Endothelial cell of umbilical vein (primary cell): Measurements from ENCODE around the gene RTBDN. TPM values are rescaled to one million over a fixed set of nuclear protein-coding genes. Genes with fewer than 3 reads are reported as not detected.

ENCODE experiments used
- BruUV-seq: library from RNA; stranded (reverse); fragments of 400-500 nt; replicated peaks from 2 replicates; lab custom pipeline; 2021; lab: Mats Ljungman, UMichigan
- CTCF ChIA-PET: fragments of 300-600, 350-600 bp; sonication (Branson Sonifier 250); formaldehyde crosslinking; loops from one replicate; lab custom pipeline; 2021; ENCODE audit warnings: antibody characterized with exemption, inconsistent platforms; lab: Charles Lee
- POLR2A ChIA-PET: fragments of 300-600, 350-600 bp; sonication (Branson Sonifier 250); formaldehyde crosslinking; loops from one replicate; lab custom pipeline; 2021; ENCODE audit warnings: antibody characterized with exemption, inconsistent platforms; lab: Charles Lee
- DNase-seq: peaks from one replicate; pipeline ENCODE4 v3.0.0-alpha.2; 2011; ENCODE audit warnings: low read depth, low spot score
- FAIRE-seq: peaks from 2 replicates; lab custom pipeline; 2011; peaks lifted over from hg19 to GRCh38; lab: Jason Lieb, UNC
- H2AFZ ChIP-seq: 2 replicates; pipeline ENCODE4 v1.6.0; 2012; ENCODE audit warnings: low read depth, low read length, control low read depth, inconsistent platforms
- H3K27ac ChIP-seq: 2 replicates; pipeline ENCODE4 v1.5.1; 2011; ENCODE audit warnings: low read depth, mild to moderate bottlenecking, control low read depth, low read length, moderate library complexity; ENCODE audit not compliant: insufficient read depth
- H3K27me3 ChIP-seq, 2 experiments: 2 replicates each; pipeline versions ENCODE4 v1.6.0 to v1.6.1; 2011; ENCODE audit warnings: low read length in 2 of 2, mixed read lengths in 1 of 2; ENCODE audit not compliant: control insufficient read depth in 2 of 2, insufficient read depth in 2 of 2
- H3K36me3 ChIP-seq, 2 experiments: 2 replicates in 1 of 2; 3 replicates in 1 of 2; pipeline ENCODE4 v1.5.1; 2011; ENCODE audit warnings: low read length in 2 of 2, mild to moderate bottlenecking in 1 of 2, moderate library complexity in 1 of 2; ENCODE audit not compliant: control insufficient read depth in 2 of 2, insufficient read depth in 2 of 2; ENCODE audit errors: extremely low read depth in 1 of 2
- H3K4me1 ChIP-seq: 3 replicates; pipeline ENCODE4 v1.5.1; 2011; ENCODE audit warnings: mild to moderate bottlenecking, low read length; ENCODE audit not compliant: control insufficient read depth, insufficient read depth; ENCODE audit errors: extremely low read depth
- H3K4me2 ChIP-seq: 2 replicates; pipeline ENCODE4 v1.6.1; 2011; ENCODE audit warnings: low read length, control low read depth, mixed read lengths; ENCODE audit not compliant: insufficient read depth
- H3K4me3 ChIP-seq, 3 experiments: fragments of 200-600 bp in 1 of 3; sonication (generic), shearing (Covaris generic) in 1 of 3; replicated peaks in 1 of 3; 2 replicates each; pipeline ENCODE4 v1.5.1; 2011 to 2016; ENCODE audit warnings: control low read depth in 3 of 3, low read length in 3 of 3, mild to moderate bottlenecking in 2 of 3, inconsistent platforms in 1 of 3, low read depth in 1 of 3, moderate library complexity in 1 of 3; ENCODE audit not compliant: insufficient read depth in 1 of 3
- H3K79me2 ChIP-seq: 2 replicates; pipeline ENCODE4 v1.6.0; 2012; ENCODE audit warnings: low read length, inconsistent platforms; ENCODE audit not compliant: control insufficient read depth, insufficient read depth
- H3K9ac ChIP-seq: replicated peaks from 2 replicates; pipeline ENCODE3; 2011; ENCODE audit warnings: low read length, control low read depth; ENCODE audit not compliant: insufficient read depth; ENCODE audit errors: extremely low read depth
- H3K9me1 ChIP-seq: replicated peaks from 3 replicates; pipeline ENCODE4 v1.6.0; 2011; ENCODE audit warnings: mild to moderate bottlenecking, low read length; ENCODE audit not compliant: control insufficient read depth, insufficient read depth; ENCODE audit errors: extremely low read depth
- H3K9me3 ChIP-seq: replicated peaks from 2 replicates; pipeline ENCODE4 v1.5.1; 2012; ENCODE audit warnings: low read length, inconsistent platforms; ENCODE audit not compliant: control insufficient read depth, insufficient read depth
- H4K20me1 ChIP-seq: replicated peaks from 2 replicates; pipeline ENCODE3; 2011; ENCODE audit warnings: mild to moderate bottlenecking, low read length; ENCODE audit not compliant: control insufficient read depth, insufficient read depth; ENCODE audit errors: extremely low read depth
- CTCF ChIP-seq, 2 donors: IDR thresholded peaks; 1 replicate in 1 of 2; 2 replicates in 1 of 2; pipeline ENCODE4 v1.5.1; 2011; ENCODE audit warnings: low read length in 2 of 2, mild to moderate bottlenecking in 2 of 2, moderate library complexity in 2 of 2, control low read depth in 1 of 2, inconsistent platforms in 1 of 2, low read depth in 1 of 2; ENCODE audit not compliant: insufficient read depth in 1 of 2; ENCODE audit errors: extremely low read depth in 1 of 2
- EZH2 ChIP-seq: IDR thresholded peaks from 2 replicates; pipeline ENCODE4 v1.6.1; 2012; ENCODE audit warnings: borderline replicate concordance, low read depth, mild to moderate bottlenecking, moderate library complexity, low read length, inconsistent platforms; ENCODE audit not compliant: severe bottlenecking
- FOS ChIP-seq: IDR thresholded peaks from 2 replicates; pipeline ENCODE4 v1.6.1; 2011; ENCODE audit warnings: mild to moderate bottlenecking, low read length, moderate library complexity, borderline replicate concordance; ENCODE audit not compliant: insufficient read depth
- GATA2 ChIP-seq: IDR thresholded peaks from 2 replicates; pipeline ENCODE4 v1.7.0; 2011; ENCODE audit warnings: low read depth, mild to moderate bottlenecking, moderate library complexity, mixed read lengths, low read length; ENCODE audit not compliant: insufficient read length, insufficient read depth
- JUN ChIP-seq: IDR thresholded peaks from 2 replicates; pipeline ENCODE4 v1.6.1; 2011; ENCODE audit warnings: borderline replicate concordance, low read depth; ENCODE audit not compliant: insufficient read length, insufficient read depth
- MAX ChIP-seq: IDR thresholded peaks from 2 replicates; pipeline ENCODE4 v1.6.1; 2011; ENCODE audit not compliant: insufficient read depth, insufficient read length
- MYC ChIP-seq: IDR thresholded peaks from one replicate; pipeline ENCODE4 v1.6.1; 2011; ENCODE audit warnings: mild to moderate bottlenecking, low read depth, low read length
- POLR2A ChIP-seq: IDR thresholded peaks from 2 replicates; pipeline ENCODE4 v1.6.1; 2012; ENCODE audit warnings: low read depth, mild to moderate bottlenecking, control low read depth, low read length
- POLR2AphosphoS5 ChIP-seq: IDR thresholded peaks from 2 replicates; pipeline ENCODE4 v1.6.1; 2012; ENCODE audit warnings: low read depth, mild to moderate bottlenecking, control low read depth, low read length, moderate library complexity; ENCODE audit not compliant: insufficient read depth
- dilution Hi-C: fragments of 300-500 bp; cut with MboI; formaldehyde crosslinking; loops from one replicate; pipeline ENCODE4 v1.15.0; 2019; ENCODE audit warnings: low sequenced_read_pairs; ENCODE audit not compliant: extremely low pct_ligation_motif_present
- intact Hi-C: fragments of 100-400 bp; cut with micrococcal nuclease; formaldehyde crosslinking; loops from one replicate; pipeline ENCODE4 v1.10.0; 2022
- polyA plus RNA-seq, 4 experiments: library from polyadenylated mRNA; depleted of rRNA in 3 of 4; stranded (reverse) in 3 of 4; unstranded in 1 of 4; fragments of >200 nt; gene quantifications; 2 replicates each; pipeline versions ENCODE4 v1.2.1 to v1.2.3, GENCODE V29; 2011 to 2012; ENCODE audit warnings: missing spikeins in 1 of 4
- total RNA-seq: library from RNA; stranded (reverse); gene quantifications from 2 replicates; pipeline ENCODE4 v1.2.3, GENCODE V29; 2021

Gene RTBDN
- total and polyA plus RNA-seq, 2 donors (not counting 3 experiments of a cell fraction or from before 2014, with no cell fraction given), result not detected

- DNase-seq, result no peak
- H3K4me3 ChIP-seq, result no peak overlapping the region
- H3K9me3 ChIP-seq, result no peaks in the 10 kb centered on the region
- H3K27ac ChIP-seq, result no peak overlapping the region
- H2AFZ ChIP-seq, result no peak overlapping the region
- H3K36me3 ChIP-seq, result no peaks in the 10 kb centered on the region
- intact Hi-C loops, result no loop called here
- no peaks in the 10 kb centered on the region for H3K79me2 ChIP-seq
- H4K20me1 ChIP-seq, result no peaks in the 10 kb centered on the region
- H3K27me3 ChIP-seq, result peaks cover 42 to 51% of the 10 kb centered on the region in 2 experiments
- H3K9me1 ChIP-seq, result no peaks in the 10 kb centered on the region
- H3K4me2 ChIP-seq, result no peak overlapping the region
- no peaks in the 10 kb centered on the region for H3K4me1 ChIP-seq
- TF ChIP-seq CTCF (IDR thresholded peaks at IDR 0.05; ENCODE audit: extremely low read depth in 1 of 2, insufficient read depth in 1 of 2, low read depth in 1 of 2, low read length in 2 of 2), result no peak
- TF ChIP-seq MAX, result no peak
- no peak for TF ChIP-seq EZH2
- no peak for TF ChIP-seq POLR2A
- no peak for TF ChIP-seq GATA2
- no peak for TF ChIP-seq JUN
- TF ChIP-seq FOS, result no peak
- no peak for TF ChIP-seq MYC
- TF ChIP-seq POLR2AphosphoS5, result no peak
- CTCF ChIA-PET, result no interaction called here
- H3K9ac ChIP-seq, result no peak overlapping the region
- no peak for FAIRE-seq
- dilution Hi-C loops, result no loop called here
- POLR2A ChIA-PET, result no interaction called here
- BruUV-seq, result no TSS peak
Measured at GRCh38 chr19:12833418-12833737, 1.0 kb downstream of the RTBDN start.
